Middle frontal gyrus (tissue), 1 donor: Measurements from ENCODE around the gene TMOD4.

Experiments
- DNase-seq: peaks from one replicate; pipeline ENCODE4 v3.0.0-alpha.2; 2015; ENCODE audit warnings: low spot score; ENCODE audit errors: extremely low spot score

The TMOD4 gene

GRCh38 chr1:151143986-151144385 lies 31.8 kb downstream of the TMOD4 start:
- no peak for DNase-seq

- no peak for DNase-seq
Observed at GRCh38 chr1:151143057-151143435, 32.7 kb downstream of the TMOD4 start.

- DNase-seq = no peak
Observed at GRCh38 chr1:151142411-151143056, 33.2 kb downstream of the TMOD4 start.

GRCh38 chr1:151137789-151138188 lies 38.0 kb downstream of the TMOD4 start:
- no peak for DNase-seq

- DNase-seq = no peak
Observed at GRCh38 chr1:151135433-151136385, 40.1 kb downstream of the TMOD4 start.

- DNase-seq = no peak
Observed at GRCh38 chr1:151134991-151135390, 40.8 kb downstream of the TMOD4 start.

- no peak for DNase-seq
Observed at GRCh38 chr1:151134396-151134795, 41.4 kb downstream of the TMOD4 start.

GRCh38 chr1:151133018-151133806 lies 42.6 kb downstream of the TMOD4 start:
- DNase-seq = no peak

- DNase-seq = no peak
Observed at GRCh38 chr1:151132335-151133017, 43.3 kb downstream of the TMOD4 start.

- no peak for DNase-seq
Observed at GRCh38 chr1:151131701-151132334, 44.0 kb downstream of the TMOD4 start.

- peak; percentile 60 for DNase-seq
Observed at GRCh38 chr1:151130987-151131586, 44.7 kb downstream of the TMOD4 start.

GRCh38 chr1:151128800-151129199 lies 47.0 kb downstream of the TMOD4 start:
- no peak for DNase-seq

GRCh38 chr1:151124763-151125403 lies 50.9 kb downstream of the TMOD4 start:
- no peak for DNase-seq
